ENCODE results near the gene KIF6. TPM values are rescaled to one million over a fixed set of nuclear protein-coding genes. Genes with fewer than 3 reads are reported as not detected.

Gene KIF6
- total and polyA plus RNA-seq, 2 of the 8 experiments (the other 6 are each of a cell fraction or from before 2014, with no cell fraction given), result 0.53 to 0.65 TPM

DNA sequence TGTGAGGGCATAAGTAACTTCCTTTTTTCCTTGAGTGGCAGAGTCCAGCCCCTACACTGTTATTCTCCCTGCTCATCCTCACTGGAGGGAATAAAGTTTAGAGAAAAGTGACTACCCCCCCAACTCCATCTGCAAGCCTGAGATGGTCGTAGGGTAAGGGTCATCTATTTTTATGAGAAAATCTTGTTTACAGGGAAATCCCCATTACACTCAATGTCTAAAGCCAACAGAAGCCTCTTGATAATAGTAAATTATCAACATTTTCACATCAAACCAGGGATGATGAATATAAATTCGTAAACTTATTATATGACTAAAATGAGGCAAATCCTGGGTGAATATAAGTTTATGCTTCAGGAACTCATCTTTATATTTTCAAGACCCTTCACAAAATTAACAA lies 228.8 kb downstream of the KIF6 start:
- no peak overlapping the region for H3K27ac ChIP-seq (ENCODE audit: low read depth, low read length)

More for the DNA sequence above, 228.8 kb downstream of the KIF6 start:
- H3K79me1 ChIP-seq (ENCODE audit: low read depth, low read length), result no peaks in the 10 kb centered on the region
- H2BK120ac ChIP-seq (replicated peaks; ENCODE audit: low read depth, low read length), result peak overlapping the region; percentile 18
- H3K27me3 ChIP-seq (replicated peaks in 1 of 4; ENCODE audit: control insufficient read depth in 3 of 4, extremely low read depth in 1 of 4, insufficient read depth in 3 of 4, low read length in 3 of 4), result no peaks in the 10 kb centered on the region
- ChIA-PET POLR2A (ENCODE audit: partially characterized antibody) (no interaction called here), CTCF (ENCODE audit: partially characterized antibody) (no interaction called here)
- H4K91ac ChIP-seq (replicated peaks; ENCODE audit: insufficient read length, low read length), result no peak overlapping the region
- H3K9me3 ChIP-seq (ENCODE audit: insufficient read depth in 2 of 2, low read depth in 1 of 2, low read length in 1 of 2), result 0 out of 4 replicates have a peak, but pooled peaks cover 0 to 3% of the 10 kb centered on the region in 2 experiments
- no peak overlapping the region for H3K4ac ChIP-seq (replicated peaks; ENCODE audit: insufficient read length, low read depth, low read length)
- no peaks in the 10 kb centered on the region; the same call in 1 of the 2 replicates for H3K23me2 ChIP-seq (ENCODE audit: low read depth, low read length)
- peak overlapping the region; percentile 97; the same call in 1 of the 2 replicates for H2BK12ac ChIP-seq (ENCODE audit: low read depth, low read length)
- H3K14ac ChIP-seq (ENCODE audit: insufficient read length), result no peak overlapping the region
- no peak overlapping the region for H3K23ac ChIP-seq (ENCODE audit: insufficient read length)
- no peaks in the 10 kb centered on the region for H3K36me3 ChIP-seq (ENCODE audit: control insufficient read depth in 2 of 4, insufficient read depth in 4 of 4, low read length in 3 of 4)
- no peak overlapping the region for H2BK15ac ChIP-seq (ENCODE audit: low read length)
- FAIRE-seq, result no peak
- no peak for TF ChIP-seq CREB1 (IDR thresholded peaks at IDR 0.05)
- no peak for TF ChIP-seq JUN (IDR thresholded peaks at IDR 0.05; ENCODE audit: low read depth, low read length)
- TF ChIP-seq KDM1A (IDR thresholded peaks at IDR 0.05; ENCODE audit: borderline replicate concordance, low read length), result no peak
- no peak for TF ChIP-seq ASH2L (IDR thresholded peaks at IDR 0.05; ENCODE audit: low read length)
- TF ChIP-seq, protein P1, sequence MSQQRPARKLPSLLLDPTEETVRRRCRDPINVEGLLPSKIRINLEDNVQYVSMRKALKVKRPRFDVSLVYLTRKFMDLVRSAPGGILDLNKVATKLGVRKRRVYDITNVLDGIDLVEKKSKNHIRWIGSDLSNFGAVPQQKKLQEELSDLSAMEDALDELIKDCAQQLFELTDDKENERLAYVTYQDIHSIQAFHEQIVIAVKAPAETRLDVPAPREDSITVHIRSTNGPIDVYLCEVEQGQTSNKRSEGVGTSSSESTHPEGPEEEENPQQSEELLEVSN (IDR thresholded peaks at IDR 0.05), result no peak
- TF ChIP-seq, protein P2, sequence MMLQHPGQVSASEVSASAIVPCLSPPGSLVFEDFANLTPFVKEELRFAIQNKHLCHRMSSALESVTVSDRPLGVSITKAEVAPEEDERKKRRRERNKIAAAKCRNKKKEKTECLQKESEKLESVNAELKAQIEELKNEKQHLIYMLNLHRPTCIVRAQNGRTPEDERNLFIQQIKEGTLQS (IDR thresholded peaks at IDR 0.05; ENCODE audit: insufficient read depth, low read depth, low read length), result no peak
- TF ChIP-seq TCF12 (IDR thresholded peaks at IDR 0.05; ENCODE audit: low read depth, low read length), result no peak
- no peak overlapping the region for H2AK5ac ChIP-seq (ENCODE audit: low read depth, low read length)
- no peaks in the 10 kb centered on the region for H4K20me1 ChIP-seq (replicated peaks in 1 of 2; ENCODE audit: control insufficient read depth in 1 of 2, insufficient read depth in 2 of 2, low read length in 2 of 2)
- H2BK5ac ChIP-seq (ENCODE audit: low read depth, low read length), result 0 out of 2 replicates have a peak overlapping the region, but pooled peaks have one; percentile 80
- 81% methylated on average over 2 of the region's 2 CpGs; no CpG with 5 or more reads in 1 of the 2 experiments for WGBS, 2 experiments (ENCODE audit: extremely low coverage in 1 of 2, insufficient coverage in 1 of 2, insufficient read length in 1 of 2, insufficient replicate concordance in 2 of 2, low coverage in 1 of 2, low lambda C conversion rate in 2 of 2, missing lambda C conversion rate in 1 of 2)
- H2BK20ac ChIP-seq (ENCODE audit: low read length), result 0 out of 2 replicates have a peak overlapping the region, but pooled peaks have one; percentile 9
- H3K56ac ChIP-seq (replicated peaks; ENCODE audit: insufficient read length, low read depth, low read length), result no peak overlapping the region
- no peak overlapping the region for H4K5ac ChIP-seq (ENCODE audit: insufficient read length, low read depth, low read length)
- no peak overlapping the region for H3K4me3 ChIP-seq (ENCODE audit: extremely low read depth in 1 of 4, insufficient read depth in 2 of 4, low read depth in 3 of 4, low read length in 4 of 4)
- no peak overlapping the region; a peak in 1 of 4 replicates for H3K4me2 ChIP-seq (ENCODE audit: insufficient read depth in 1 of 2, low read depth in 2 of 2, low read length in 2 of 2)
- no peak overlapping the region for H3K9ac ChIP-seq (replicated peaks in 1 of 4; ENCODE audit: extremely low read depth in 1 of 4, low read depth in 3 of 4, low read length in 3 of 4)
- no peak overlapping the region for H4K8ac ChIP-seq (ENCODE audit: extremely low read depth, insufficient read depth, low read length)
- H3K79me2 ChIP-seq (ENCODE audit: control insufficient read depth in 1 of 2, insufficient read depth in 2 of 2, low read length in 2 of 2), result no peaks in the 10 kb centered on the region
- no peak overlapping the region for H2AFZ ChIP-seq (ENCODE audit: low read length)
- no peak for DNase-seq (ENCODE audit: low read depth in 1 of 2, low spot score in 2 of 2)
- H3K18ac ChIP-seq (ENCODE audit: extremely low read depth, low read length), result no peak overlapping the region
- peaks cover 8 to 13% (median 9%) of the 10 kb centered on the region in 4 experiments for H3K4me1 ChIP-seq (replicated peaks in 1 of 4; ENCODE audit: control insufficient read depth in 3 of 4, insufficient read depth in 4 of 4, low read length in 3 of 4)

Data from H1 (cell line).